HG03378 (cell line): ENCODE measurements around the gene QPCT.
A peak's percentile ranks its signal among the peaks of the same experiment; 100 is the strongest.
"Not testable (repeated sequence)": the region's sequence is repeated elsewhere in the genome, so short reads cannot be mapped to it uniquely, and the experiment has no call there.

Source experiments
- ATAC-seq: cut with Tn5 transposase; IDR thresholded peaks from one replicate; pipeline ENCODE4 v1.9.1; 2021; ENCODE audit warnings: mild to moderate bottlenecking, moderate library complexity; ENCODE audit not compliant: unreplicated experiment

QPCT gene

GRCh38 chr2:37344453-37345361 lies at the start of gene QPCT:
TSS of gene QPCT (plus strand) at chr2:37344630. CDS start at chr2:37344732, 102 bp downstream.
- no peak for ATAC-seq

- not testable (repeated sequence) for ATAC-seq
These were observed 49.6 kb upstream of the QPCT start for GRCh38 chr2:37294858-37295257.

- ATAC-seq = no peak
These were observed 48.9 kb upstream of the QPCT start for GRCh38 chr2:37295469-37296073.

GRCh38 chr2:37297632-37298031 lies 46.8 kb upstream of the QPCT start:
- ATAC-seq = no peak

- ATAC-seq = no peak
These were observed 44.3 kb upstream of the QPCT start for GRCh38 chr2:37300146-37300545.

- no peak for ATAC-seq
These were observed 43.9 kb upstream of the QPCT start for GRCh38 chr2:37300578-37300977.

- ATAC-seq = no peak
These were observed 43.0 kb upstream of the QPCT start for GRCh38 chr2:37301408-37301807.

- no peak for ATAC-seq
These were observed 41.7 kb upstream of the QPCT start for GRCh38 chr2:37302701-37303252.

GRCh38 chr2:37306024-37306423 lies 38.4 kb upstream of the QPCT start:
- no peak for ATAC-seq

- ATAC-seq = no peak
These were observed 36.9 kb upstream of the QPCT start for GRCh38 chr2:37307500-37307899.

- ATAC-seq = no peak
These were observed 29.1 kb upstream of the QPCT start for GRCh38 chr2:37315364-37315763.

- no peak for ATAC-seq
These were observed 28.2 kb upstream of the QPCT start for GRCh38 chr2:37316181-37316580.

GRCh38 chr2:37317746-37318145 lies 26.7 kb upstream of the QPCT start:
- no peak for ATAC-seq

- peak; percentile 58 for ATAC-seq
These were observed 26.0 kb upstream of the QPCT start for GRCh38 chr2:37318401-37318800.

- ATAC-seq = no peak
These were observed 24.4 kb upstream of the QPCT start for GRCh38 chr2:37319754-37320609.

- ATAC-seq = no peak
These were observed 23.3 kb upstream of the QPCT start for GRCh38 chr2:37321029-37321682.

GRCh38 chr2:37322368-37322767 lies 22.1 kb upstream of the QPCT start:
- ATAC-seq = no peak

GRCh38 chr2:37323176-37323780 lies 21.2 kb upstream of the QPCT start:
- ATAC-seq = no peak

- ATAC-seq = no peak
These were observed 20.5 kb upstream of the QPCT start for GRCh38 chr2:37323781-37324535.

- ATAC-seq = no peak
These were observed 20.0 kb upstream of the QPCT start for GRCh38 chr2:37324536-37324785.
